Peyer's patch (tissue), 4 donors: ENCODE results near the gene KLK10. TPM values are rescaled to one million over a fixed set of nuclear protein-coding genes. Genes with fewer than 3 reads are reported as not detected.

Source experiments
- DNase-seq, 3 donors: peaks; one replicate each; pipeline ENCODE4 v3.0.0-alpha.2; 2017 to 2019
- H3K27ac ChIP-seq, 4 donors: fragments of 200-600 bp; sonication (generic); one replicate each; pipeline ENCODE4 v1.5.1; 2016 to 2019
- H3K27me3 ChIP-seq, 2 donors: fragments of 200-600 bp; sonication (generic); one replicate each; pipeline ENCODE4 v1.5.1; 2019
- H3K36me3 ChIP-seq, 3 donors: fragments of 200-600 bp; sonication (generic); one replicate each; pipeline ENCODE4 v1.5.1; 2016 to 2019
- H3K4me1 ChIP-seq, 4 donors: fragments of 200-600 bp; sonication (generic); one replicate each; pipeline ENCODE4 v1.5.1; 2016 to 2019
- H3K4me3 ChIP-seq, 4 donors: fragments of 200-600 bp; sonication (generic); 1 replicate in 3 of 4; 2 replicates in 1 of 4; pipeline ENCODE4 v1.5.1; 2016 to 2019; ENCODE audit warnings: mild to moderate bottlenecking in 1 of 4
- H3K9me3 ChIP-seq, 4 donors: fragments of 200-600 bp; sonication (generic); one replicate each; pipeline ENCODE4 v1.5.1; 2016 to 2019; ENCODE audit warnings: mild to moderate bottlenecking in 1 of 4
- CTCF ChIP-seq, 6 experiments: fragments of 450-650 bp in 4 of 6; fragments of 200-600 bp in 2 of 6; sonication (generic) in 1 of 6; IDR thresholded peaks; one replicate each; pipeline ENCODE4 v1.5.1; 2017 to 2019; ENCODE audit warnings: antibody characterized with exemption in 6 of 6, mild to moderate bottlenecking in 3 of 6, moderate library complexity in 1 of 6
- POLR2A ChIP-seq, 2 donors: fragments of 450-650 bp; IDR thresholded peaks; one replicate each; pipeline ENCODE4 v1.5.1; 2017; ENCODE audit warnings: antibody characterized with exemption in 2 of 2, mild to moderate bottlenecking in 2 of 2, moderate library complexity in 2 of 2
- total RNA-seq, 4 donors: library from RNA; depleted of rRNA; stranded (reverse); fragments of >200 nt; gene quantifications; one replicate each; pipeline ENCODE4 v1.1.0, GENCODE V29; 2016

KLK10 gene, protein sequence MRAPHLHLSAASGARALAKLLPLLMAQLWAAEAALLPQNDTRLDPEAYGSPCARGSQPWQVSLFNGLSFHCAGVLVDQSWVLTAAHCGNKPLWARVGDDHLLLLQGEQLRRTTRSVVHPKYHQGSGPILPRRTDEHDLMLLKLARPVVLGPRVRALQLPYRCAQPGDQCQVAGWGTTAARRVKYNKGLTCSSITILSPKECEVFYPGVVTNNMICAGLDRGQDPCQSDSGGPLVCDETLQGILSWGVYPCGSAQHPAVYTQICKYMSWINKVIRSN
- total RNA-seq: 1 to 10 TPM in 2 of 4 donors, not detected in 2; 2.4 to 6.3 TPM

GRCh38 chr19:51019544-51019925 lies at the start of gene KLK10:
KLK10 (minus strand) TSS chr19:51019709; CDS start chr19:51019130, 579 bp downstream.
- Histone ChIP-seq H3K4me1 (peaks cover 0 to 28% (median 0%) of the 10 kb centered on the region in 4 donors), H3K9me3 (no peaks in the 10 kb centered on the region), H3K27me3 (peaks cover 0 to 25% of the 10 kb centered on the region in 2 donors), H3K36me3 (no peaks in the 10 kb centered on the region), H3K4me3 (peak within 1 kb of the TSS in 3 of 4 donors; percentile 22 to 39 (median 36)), H3K27ac (peak within 1 kb of the TSS in 1 of 4 donors; percentile 12)
- TF ChIP-seq POLR2A (IDR thresholded peaks at IDR 0.05) (no peak), CTCF (IDR thresholded peaks at IDR 0.05) (no peak)
- no peak for DNase-seq

DNA sequence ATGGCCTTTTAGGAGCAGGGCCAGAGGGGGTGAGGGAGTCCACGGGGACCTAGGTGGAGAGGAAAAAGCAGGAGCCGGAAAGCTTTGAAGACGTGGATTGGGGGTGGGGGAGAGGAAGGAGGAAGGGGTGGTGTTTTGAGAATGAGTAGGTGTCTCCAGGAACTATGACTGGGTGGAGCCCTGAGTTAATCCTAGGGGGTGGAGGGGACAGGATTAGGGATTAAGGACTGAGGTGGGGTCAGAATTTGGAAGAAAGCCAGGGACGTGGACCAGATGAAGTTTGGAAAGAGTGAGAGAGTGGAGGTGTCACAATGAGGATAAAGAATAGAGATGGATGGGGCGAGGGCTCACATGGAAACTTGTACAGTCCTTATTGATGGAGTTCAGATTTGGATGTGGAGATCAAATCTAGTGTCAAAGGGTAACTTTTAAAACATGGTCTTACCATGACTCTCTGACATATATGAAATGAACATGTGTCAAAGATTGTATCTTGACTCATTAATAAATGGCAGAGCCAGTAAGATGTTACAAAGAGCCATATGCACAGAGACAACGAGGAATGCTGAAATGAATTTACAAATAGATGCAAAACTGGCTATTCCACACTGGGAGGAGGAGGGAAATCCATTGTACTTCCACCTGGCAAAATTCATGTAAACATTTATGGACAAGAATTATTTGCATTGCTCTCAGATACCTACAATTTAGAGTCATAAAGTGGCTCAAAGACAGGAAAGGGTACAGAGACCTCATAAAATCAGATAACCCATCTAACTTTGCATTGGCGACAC lies 47.1 kb upstream of the KLK10 start:
- no peak for DNase-seq
- TF ChIP-seq POLR2A (IDR thresholded peaks at IDR 0.05) (no peak), CTCF (IDR thresholded peaks at IDR 0.05) (no peak)

DNA sequence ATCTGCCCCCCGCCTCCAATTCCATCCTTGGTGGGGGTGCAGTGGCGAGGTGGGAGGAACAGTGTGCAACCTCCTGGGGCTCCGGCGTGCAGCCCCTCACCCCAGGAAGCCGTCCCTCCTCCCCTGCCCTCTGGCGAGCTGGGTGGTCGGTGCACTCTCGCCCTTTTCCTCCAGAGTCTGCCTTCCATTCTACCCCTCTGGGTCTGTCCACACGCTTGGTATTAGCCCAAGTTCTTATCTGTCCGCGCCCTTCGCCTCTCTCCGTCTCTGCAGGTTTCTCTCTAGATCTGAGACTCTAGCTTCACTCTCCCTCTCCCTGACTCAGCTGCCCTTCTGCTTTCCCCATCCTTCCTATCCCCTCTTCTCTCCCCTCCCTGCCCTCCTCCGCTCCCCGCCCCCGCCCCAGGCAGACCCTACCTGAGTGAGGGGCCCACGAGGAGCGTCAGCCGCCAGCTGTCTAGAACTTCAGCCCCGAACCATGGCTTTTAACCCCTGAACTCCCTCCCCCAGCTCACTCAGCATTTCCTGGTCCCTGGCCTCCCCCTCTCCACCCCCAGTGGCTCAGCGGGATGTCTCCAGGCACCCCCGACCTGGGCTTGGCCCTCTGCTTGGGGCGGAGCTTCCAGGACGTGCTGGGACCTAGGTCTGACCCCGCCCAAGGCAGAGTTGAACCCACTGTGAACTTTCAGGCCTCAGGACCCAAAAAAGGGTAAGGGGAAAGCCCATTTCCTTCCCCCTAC lies 45.9 kb upstream of the KLK10 start:
- no peak for DNase-seq

More for the DNA sequence above, 47.1 kb upstream of the KLK10 start:
- H3K27me3 ChIP-seq: no peaks in the 10 kb centered on the region
- no peak overlapping the region for H3K27ac ChIP-seq
- no peaks in the 10 kb centered on the region for H3K36me3 ChIP-seq
- no peak overlapping the region for H3K4me3 ChIP-seq
- H3K9me3 ChIP-seq: no peaks in the 10 kb centered on the region
- peaks cover 0 to 7% (median 0%) of the 10 kb centered on the region in 4 donors for H3K4me1 ChIP-seq

DNA sequence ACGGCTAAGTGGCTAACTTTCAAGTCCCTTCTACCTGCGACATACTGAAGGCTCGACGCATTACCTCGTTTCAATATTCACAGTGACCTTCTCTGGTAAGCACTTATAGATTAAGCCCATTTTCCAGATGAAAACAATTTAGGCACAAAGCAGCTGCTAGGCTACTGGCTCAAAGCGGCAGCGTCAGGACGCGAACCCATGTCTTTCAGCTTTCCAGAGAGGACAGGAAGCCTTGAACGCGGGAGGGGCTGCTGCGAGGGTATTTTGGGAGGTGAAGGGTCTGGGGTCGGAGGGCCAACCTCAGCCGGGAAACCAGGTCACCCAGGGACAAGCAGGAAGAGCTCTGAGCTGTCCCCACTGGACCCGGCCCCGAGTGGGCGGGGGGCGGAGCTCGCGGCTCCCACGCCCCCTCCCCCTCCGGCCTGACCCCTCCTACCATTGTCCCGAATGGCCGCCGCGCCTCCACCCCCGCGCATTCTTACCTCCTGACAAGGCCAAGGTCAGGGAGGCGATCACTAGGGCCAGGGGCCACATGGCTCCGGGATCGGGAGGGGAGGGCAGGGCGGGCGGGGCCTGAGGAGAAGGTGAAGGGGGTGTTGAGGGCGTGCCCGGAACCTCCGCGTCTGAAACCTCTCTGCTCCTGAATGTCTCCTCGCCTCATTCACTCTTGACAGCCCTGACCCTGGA lies 45.2 kb upstream of the KLK10 start, which contains the start of gene KLK13:
Gene KLK13, minus strand, starts transcription at position 559 of the 687 bp plus-strand sequence. Its CDS starts 25 bp downstream, at position 534.
- no peaks in the 10 kb centered on the region for H3K9me3 ChIP-seq
- TF ChIP-seq CTCF (IDR thresholded peaks at IDR 0.05): no peak
- no peak for TF ChIP-seq POLR2A (IDR thresholded peaks at IDR 0.05)
- H3K27ac ChIP-seq: no peak within 1 kb of the TSS
- no peak for DNase-seq
- H3K36me3 ChIP-seq: no peaks in the 10 kb centered on the region
- H3K27me3 ChIP-seq: no peaks in the 10 kb centered on the region
- H3K4me3 ChIP-seq: peak within 1 kb of the TSS in 1 of 4 donors; percentile 27
- H3K4me1 ChIP-seq: peaks cover 0 to 7% (median 0%) of the 10 kb centered on the region in 4 donors

More for the DNA sequence above, 45.9 kb upstream of the KLK10 start:
- peaks cover 0 to 7% (median 0%) of the 10 kb centered on the region in 4 donors for H3K4me1 ChIP-seq
- no peaks in the 10 kb centered on the region for H3K9me3 ChIP-seq
- H3K27ac ChIP-seq: no peak overlapping the region
- TF ChIP-seq CTCF (IDR thresholded peaks at IDR 0.05) (no peak), POLR2A (IDR thresholded peaks at IDR 0.05) (no peak)
- peak overlapping the region in 1 of 4 donors; percentile 27 for H3K4me3 ChIP-seq
- no peaks in the 10 kb centered on the region for H3K27me3 ChIP-seq
- H3K36me3 ChIP-seq: no peaks in the 10 kb centered on the region

DNA sequence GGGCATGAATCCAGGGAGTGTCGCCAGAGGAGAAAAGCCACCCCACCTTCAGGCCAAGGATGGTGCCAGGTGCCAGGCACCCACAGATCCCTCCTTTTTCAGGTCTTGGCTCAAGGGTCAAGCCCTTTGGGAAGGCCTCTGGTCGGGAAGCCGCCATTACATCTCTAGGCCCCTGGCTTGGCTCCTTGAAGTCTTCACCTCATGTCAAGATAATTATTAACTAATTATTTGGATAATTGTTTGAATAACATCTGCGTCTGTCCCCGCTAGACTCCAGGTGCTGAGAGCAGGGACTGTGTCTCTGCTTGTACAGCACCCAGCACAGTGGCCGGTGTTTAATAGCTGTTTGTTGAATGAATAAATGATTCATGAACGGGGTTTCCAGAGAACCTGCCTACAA lies 44.2 kb upstream of the KLK10 start:
- Histone ChIP-seq H3K4me1 (peaks cover 0 to 7% (median 0%) of the 10 kb centered on the region in 4 donors), H3K27me3 (no peaks in the 10 kb centered on the region), H3K36me3 (no peaks in the 10 kb centered on the region), H3K27ac (no peak overlapping the region), H3K9me3 (no peaks in the 10 kb centered on the region), H3K4me3 (no peak overlapping the region)
- DNase-seq: no peak
- no peak for TF ChIP-seq POLR2A (IDR thresholded peaks at IDR 0.05)
- no peak for TF ChIP-seq CTCF (IDR thresholded peaks at IDR 0.05)
